HepG2 (cell line): ENCODE data around the gene PIP5K1C. TPM values are rescaled to one million over a fixed set of nuclear protein-coding genes. Genes with fewer than 3 reads are reported as not detected.
A peak's percentile ranks its signal among the peaks of the same experiment; 100 is the strongest.

Source experiments
- ERF ChIP-seq: IDR thresholded peaks from 2 replicates; pipeline ENCODE4 v1.6.1; 2018; ENCODE audit warnings: missing biosample characterization, missing genetic modification reagents
- FOSL1 ChIP-seq: sonication (generic); formaldehyde crosslinking; IDR thresholded peaks from 2 replicates; pipeline ENCODE4 v1.9.0; 2021; ENCODE audit warnings: missing genetic modification reagents, borderline replicate concordance
- IRF2 ChIP-seq: IDR thresholded peaks from 2 replicates; pipeline ENCODE4 v1.6.1; 2018; ENCODE audit warnings: missing genetic modification reagents, missing compliant biosample characterization
- MAZ ChIP-seq, 2 experiments: sonication (generic) in 1 of 2; formaldehyde crosslinking in 1 of 2; IDR thresholded peaks; 2 replicates each; pipeline versions ENCODE4 v1.5.0 to v1.6.1; 2012 to 2020; ENCODE audit warnings: low read depth in 2 of 2, mild to moderate bottlenecking in 2 of 2, borderline replicate concordance in 1 of 2, improper control_type of control experiment in 1 of 2, low read length in 1 of 2, missing genetic modification reagents in 1 of 2, moderate library complexity in 1 of 2
- MTA3 ChIP-seq: sonication (generic); formaldehyde crosslinking; IDR thresholded peaks from 2 replicates; pipeline ENCODE4 v1.4.0; 2020; ENCODE audit warnings: missing genetic modification reagents
- POLR2A ChIP-seq, 2 experiments: IDR thresholded peaks; 2 replicates each; pipeline ENCODE4 v1.6.1; 2011; ENCODE audit warnings: low read depth in 2 of 2, low read length in 2 of 2, mild to moderate bottlenecking in 1 of 2, moderate library complexity in 1 of 2; ENCODE audit not compliant: insufficient read depth in 1 of 2
- PTBP1 ChIP-seq: fragments of 200-400 bp; formaldehyde crosslinking; IDR thresholded peaks from 2 replicates; pipeline ENCODE4 v1.6.1; 2018; ENCODE audit warnings: low read length, low read depth; ENCODE audit not compliant: poor library complexity, severe bottlenecking
- RBAK ChIP-seq: sonication (generic); formaldehyde crosslinking; IDR thresholded peaks from 2 replicates; pipeline ENCODE4 v1.5.1; 2020; ENCODE audit warnings: mild to moderate bottlenecking, missing genetic modification reagents
- RBFOX2 ChIP-seq: fragments of 200-400 bp; formaldehyde crosslinking; IDR thresholded peaks from 2 replicates; pipeline ENCODE4 v1.6.1; 2017; ENCODE audit warnings: low read depth, mild to moderate bottlenecking, low read length
- XBP1 ChIP-seq: sonication (generic); formaldehyde crosslinking; IDR thresholded peaks from 2 replicates; pipeline ENCODE4 v1.5.0; 2020; ENCODE audit warnings: missing genetic modification reagents
- ZMYM2 ChIP-seq: sonication (generic); formaldehyde crosslinking; IDR thresholded peaks from 2 replicates; pipeline ENCODE4 v1.8.0; 2022; ENCODE audit warnings: mild to moderate bottlenecking, missing genetic modification reagents
- ZMYM4 ChIP-seq: sonication (generic); formaldehyde crosslinking; IDR thresholded peaks from 2 replicates; pipeline ENCODE4 v1.8.1; 2023; ENCODE audit warnings: mild to moderate bottlenecking, missing genetic modification reagents
- ZNF335 ChIP-seq: sonication (generic); formaldehyde crosslinking; IDR thresholded peaks from 2 replicates; pipeline ENCODE4 v1.4.0; 2020; ENCODE audit warnings: missing genetic modification reagents
- ZNF549 ChIP-seq: sonication (generic); formaldehyde crosslinking; IDR thresholded peaks from 2 replicates; pipeline ENCODE4 v1.5.0; 2020; ENCODE audit warnings: missing genetic modification reagents
- ZNF788 ChIP-seq: sonication (generic); formaldehyde crosslinking; IDR thresholded peaks from 2 replicates; pipeline ENCODE4 v1.5.0; 2020; ENCODE audit warnings: mild to moderate bottlenecking, missing genetic modification reagents, borderline replicate concordance
- polyA plus RNA-seq, 8 experiments: library from polyadenylated mRNA; depleted of rRNA in 3 of 8; stranded (reverse) in 7 of 8; unstranded in 1 of 8; fragments of >200 nt; fragmentation: Illumina TruSeq in 4 of 8; extraction: Trizol in 4 of 8; gene quantifications; 2 replicates each; pipeline versions ENCODE4 v1.2.1 to v1.2.3, GENCODE V29; 2011 to 2016; ENCODE audit warnings: low read depth in 4 of 8, missing spikeins in 1 of 8, mixed read lengths in 1 of 8; ENCODE audit not compliant: insufficient read depth in 1 of 8
- total RNA-seq, 5 experiments: library from RNA; depleted of rRNA; stranded (reverse); fragments of >200 nt; fragmentation: Illumina TruSeq; extraction: Trizol; gene quantifications; 2 replicates each; pipeline ENCODE4 v1.2.3, GENCODE V29; 2016; ENCODE audit warnings: low read depth in 1 of 5
- TF ChIP-seq, protein P1 (sequence below): IDR thresholded peaks from 2 replicates; pipeline ENCODE4 v1.6.1; 2016; ENCODE audit warnings: mild to moderate bottlenecking
- TF ChIP-seq, protein P2 (sequence below): sonication (generic); formaldehyde crosslinking; IDR thresholded peaks from 2 replicates; pipeline ENCODE4 v1.4.0; 2020; ENCODE audit warnings: missing genetic modification reagents
- TF ChIP-seq, protein P3 (sequence below): sonication (generic); formaldehyde crosslinking; IDR thresholded peaks from 2 replicates; pipeline ENCODE4 v1.4.0; 2020; ENCODE audit warnings: mild to moderate bottlenecking, missing genetic modification reagents
- TF ChIP-seq, protein P4 (sequence below): sonication (generic); formaldehyde crosslinking; IDR thresholded peaks from 2 replicates; pipeline ENCODE4 v1.5.1; 2020; ENCODE audit warnings: missing genetic modification reagents, mild to moderate bottlenecking, borderline replicate concordance
- TF ChIP-seq, protein P5 (sequence below): sonication (generic); formaldehyde crosslinking; conservative IDR thresholded peaks from 2 replicates; pipeline ENCODE4 v1.5.0; 2020; ENCODE audit warnings: missing genetic modification reagents

Gene PIP5K1C
- total and polyA plus RNA-seq, 2 of the 13 experiments (the other 11 are each of a cell fraction or from before 2014, with no cell fraction given), result 3.6 to 4.3 TPM

DNA sequence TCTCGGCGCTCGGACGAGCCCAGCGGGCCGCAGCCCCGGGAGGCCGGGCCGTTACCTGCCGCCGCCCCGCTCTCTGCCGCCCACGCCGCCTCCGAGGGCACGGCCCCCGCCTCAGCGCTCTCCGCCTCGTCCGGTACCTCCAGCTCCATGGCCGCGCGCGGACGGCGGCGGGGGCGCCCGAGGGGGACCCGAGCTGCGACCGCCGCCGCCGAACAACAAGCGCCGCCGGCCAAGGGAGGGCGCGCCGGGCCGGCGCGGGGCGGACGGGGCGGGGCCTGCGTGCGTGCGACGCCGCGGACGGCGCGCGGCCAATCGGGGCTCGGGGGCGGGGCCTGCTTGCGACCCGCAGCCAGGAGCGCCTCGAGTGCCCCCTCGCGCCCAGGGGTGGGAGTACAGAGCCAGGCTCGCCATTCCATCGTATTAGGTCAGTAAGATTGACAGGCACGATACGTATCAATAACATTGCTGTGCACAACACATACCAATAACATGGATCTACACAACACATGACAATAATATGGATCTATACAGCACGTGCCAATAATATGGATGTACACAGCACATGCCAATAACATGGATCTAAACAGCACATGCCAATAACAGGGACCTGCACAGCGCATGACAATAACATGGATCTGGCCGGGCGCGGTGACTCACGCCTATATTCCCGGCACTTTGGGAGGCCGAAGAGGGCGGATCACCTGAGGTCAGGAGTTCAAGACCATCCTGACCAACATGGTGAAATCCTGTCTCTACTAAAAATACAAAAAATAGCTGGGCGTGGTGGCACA is at the start of gene PIP5K1C (continued):
- TF ChIP-seq, protein P1, sequence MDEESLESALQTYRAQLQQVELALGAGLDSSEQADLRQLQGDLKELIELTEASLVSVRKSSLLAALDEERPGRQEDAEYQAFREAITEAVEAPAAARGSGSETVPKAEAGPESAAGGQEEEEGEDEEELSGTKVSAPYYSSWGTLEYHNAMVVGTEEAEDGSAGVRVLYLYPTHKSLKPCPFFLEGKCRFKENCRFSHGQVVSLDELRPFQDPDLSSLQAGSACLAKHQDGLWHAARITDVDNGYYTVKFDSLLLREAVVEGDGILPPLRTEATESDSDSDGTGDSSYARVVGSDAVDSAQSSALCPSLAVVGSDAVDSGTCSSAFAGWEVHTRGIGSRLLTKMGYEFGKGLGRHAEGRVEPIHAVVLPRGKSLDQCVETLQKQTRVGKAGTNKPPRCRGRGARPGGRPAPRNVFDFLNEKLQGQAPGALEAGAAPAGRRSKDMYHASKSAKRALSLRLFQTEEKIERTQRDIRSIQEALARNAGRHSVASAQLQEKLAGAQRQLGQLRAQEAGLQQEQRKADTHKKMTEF, result peak; percentile 32; the same call in 1 of the 2 replicates
- TF ChIP-seq ZNF549 (no peak), ZNF788 (CRISPR knock-in tag) (no peak), ZNF335 (CRISPR knock-in tag) (0 out of 2 replicates have a peak, but pooled peaks have one; percentile 41), RBAK (no peak), ZMYM4 (no peak), FOSL1 (CRISPR knock-in tag) (no peak), XBP1 (no peak), MTA3 (CRISPR knock-in tag) (no peak), ERF (CRISPR knock-in tag) (no peak), RBFOX2 (peak; percentile 62), IRF2 (CRISPR knock-in tag) (0 out of 2 replicates have a peak, but pooled peaks have one; percentile 42), MAZ (IDR thresholded peaks at IDR 0.05; ENCODE audit: borderline replicate concordance, low read depth, low read length) (0 out of 2 replicates have a peak, but pooled peaks have one; percentile 30), MAZ (CRISPR knock-in tag; IDR thresholded peaks at IDR 0.05; ENCODE audit: low read depth) (no peak), ZMYM2 (no peak), PTBP1 (no peak), POLR2A (IDR thresholded peaks at IDR 0.05; ENCODE audit: insufficient read depth in 1 of 2, low read depth in 2 of 2, low read length in 2 of 2) (peak in 1 of 2 experiments; percentile 44; a peak in 1 of 4 replicates)
- TF ChIP-seq, protein P2, sequence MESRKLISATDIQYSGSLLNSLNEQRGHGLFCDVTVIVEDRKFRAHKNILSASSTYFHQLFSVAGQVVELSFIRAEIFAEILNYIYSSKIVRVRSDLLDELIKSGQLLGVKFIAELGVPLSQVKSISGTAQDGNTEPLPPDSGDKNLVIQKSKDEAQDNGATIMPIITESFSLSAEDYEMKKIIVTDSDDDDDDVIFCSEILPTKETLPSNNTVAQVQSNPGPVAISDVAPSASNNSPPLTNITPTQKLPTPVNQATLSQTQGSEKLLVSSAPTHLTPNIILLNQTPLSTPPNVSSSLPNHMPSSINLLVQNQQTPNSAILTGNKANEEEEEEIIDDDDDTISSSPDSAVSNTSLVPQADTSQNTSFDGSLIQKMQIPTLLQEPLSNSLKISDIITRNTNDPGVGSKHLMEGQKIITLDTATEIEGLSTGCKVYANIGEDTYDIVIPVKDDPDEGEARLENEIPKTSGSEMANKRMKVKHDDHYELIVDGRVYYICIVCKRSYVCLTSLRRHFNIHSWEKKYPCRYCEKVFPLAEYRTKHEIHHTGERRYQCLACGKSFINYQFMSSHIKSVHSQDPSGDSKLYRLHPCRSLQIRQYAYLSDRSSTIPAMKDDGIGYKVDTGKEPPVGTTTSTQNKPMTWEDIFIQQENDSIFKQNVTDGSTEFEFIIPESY (CRISPR knock-in tag), result 0 out of 2 replicates have a peak, but pooled peaks have one; percentile 25
- TF ChIP-seq, protein P3, sequence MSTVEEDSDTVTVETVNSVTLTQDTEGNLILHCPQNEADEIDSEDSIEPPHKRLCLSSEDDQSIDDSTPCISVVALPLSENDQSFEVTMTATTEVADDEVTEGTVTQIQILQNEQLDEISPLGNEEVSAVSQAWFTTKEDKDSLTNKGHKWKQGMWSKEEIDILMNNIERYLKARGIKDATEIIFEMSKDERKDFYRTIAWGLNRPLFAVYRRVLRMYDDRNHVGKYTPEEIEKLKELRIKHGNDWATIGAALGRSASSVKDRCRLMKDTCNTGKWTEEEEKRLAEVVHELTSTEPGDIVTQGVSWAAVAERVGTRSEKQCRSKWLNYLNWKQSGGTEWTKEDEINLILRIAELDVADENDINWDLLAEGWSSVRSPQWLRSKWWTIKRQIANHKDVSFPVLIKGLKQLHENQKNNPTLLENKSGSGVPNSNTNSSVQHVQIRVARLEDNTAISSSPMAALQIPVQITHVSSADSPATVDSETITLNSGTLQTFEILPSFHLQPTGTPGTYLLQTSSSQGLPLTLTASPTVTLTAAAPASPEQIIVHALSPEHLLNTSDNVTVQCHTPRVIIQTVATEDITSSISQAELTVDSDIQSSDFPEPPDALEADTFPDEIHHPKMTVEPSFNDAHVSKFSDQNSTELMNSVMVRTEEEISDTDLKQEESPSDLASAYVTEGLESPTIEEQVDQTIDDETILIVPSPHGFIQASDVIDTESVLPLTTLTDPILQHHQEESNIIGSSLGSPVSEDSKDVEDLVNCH (CRISPR knock-in tag), result no peak
- TF ChIP-seq, protein P4, sequence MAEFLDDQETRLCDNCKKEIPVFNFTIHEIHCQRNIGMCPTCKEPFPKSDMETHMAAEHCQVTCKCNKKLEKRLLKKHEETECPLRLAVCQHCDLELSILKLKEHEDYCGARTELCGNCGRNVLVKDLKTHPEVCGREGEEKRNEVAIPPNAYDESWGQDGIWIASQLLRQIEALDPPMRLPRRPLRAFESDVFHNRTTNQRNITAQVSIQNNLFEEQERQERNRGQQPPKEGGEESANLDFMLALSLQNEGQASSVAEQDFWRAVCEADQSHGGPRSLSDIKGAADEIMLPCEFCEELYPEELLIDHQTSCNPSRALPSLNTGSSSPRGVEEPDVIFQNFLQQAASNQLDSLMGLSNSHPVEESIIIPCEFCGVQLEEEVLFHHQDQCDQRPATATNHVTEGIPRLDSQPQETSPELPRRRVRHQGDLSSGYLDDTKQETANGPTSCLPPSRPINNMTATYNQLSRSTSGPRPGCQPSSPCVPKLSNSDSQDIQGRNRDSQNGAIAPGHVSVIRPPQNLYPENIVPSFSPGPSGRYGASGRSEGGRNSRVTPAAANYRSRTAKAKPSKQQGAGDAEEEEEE (CRISPR knock-in tag), result no peak
- TF ChIP-seq, protein P5, sequence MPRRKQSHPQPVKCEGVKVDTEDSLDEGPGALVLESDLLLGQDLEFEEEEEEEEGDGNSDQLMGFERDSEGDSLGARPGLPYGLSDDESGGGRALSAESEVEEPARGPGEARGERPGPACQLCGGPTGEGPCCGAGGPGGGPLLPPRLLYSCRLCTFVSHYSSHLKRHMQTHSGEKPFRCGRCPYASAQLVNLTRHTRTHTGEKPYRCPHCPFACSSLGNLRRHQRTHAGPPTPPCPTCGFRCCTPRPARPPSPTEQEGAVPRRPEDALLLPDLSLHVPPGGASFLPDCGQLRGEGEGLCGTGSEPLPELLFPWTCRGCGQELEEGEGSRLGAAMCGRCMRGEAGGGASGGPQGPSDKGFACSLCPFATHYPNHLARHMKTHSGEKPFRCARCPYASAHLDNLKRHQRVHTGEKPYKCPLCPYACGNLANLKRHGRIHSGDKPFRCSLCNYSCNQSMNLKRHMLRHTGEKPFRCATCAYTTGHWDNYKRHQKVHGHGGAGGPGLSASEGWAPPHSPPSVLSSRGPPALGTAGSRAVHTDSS (CRISPR knock-in tag), result no peak
